GM19463 (cell line): ENCODE results near the gene DNAJC18.
"Not testable (repeated sequence)": the region's sequence is repeated elsewhere in the genome, so short reads cannot be mapped to it uniquely, and the experiment has no call there.

Experiments
- ATAC-seq: cut with Tn5 transposase; IDR thresholded peaks from one replicate; pipeline ENCODE4 v1.9.1; 2021; ENCODE audit warnings: mild to moderate bottlenecking, moderate library complexity; ENCODE audit not compliant: unreplicated experiment

Gene DNAJC18

DNA sequence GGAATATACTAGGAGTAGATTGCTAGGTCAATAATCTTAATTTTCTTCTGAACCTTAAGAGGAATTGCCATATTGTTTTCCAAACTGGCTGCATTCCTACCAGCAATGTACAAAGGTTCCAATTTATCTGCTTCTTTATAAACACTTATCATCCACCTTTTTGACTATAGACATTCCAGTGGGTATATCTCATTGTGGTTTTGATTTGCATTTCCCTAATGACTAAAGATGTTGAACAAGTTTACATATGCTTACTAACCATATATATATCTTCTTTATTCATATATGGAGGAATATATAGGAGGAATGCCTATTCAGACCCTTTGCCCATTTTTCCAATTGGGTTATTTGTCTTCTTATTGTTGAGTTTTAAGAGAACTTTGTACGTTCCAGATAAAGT is 7.6 kb downstream of the DNAJC18 start:
- ATAC-seq = no peak

DNA sequence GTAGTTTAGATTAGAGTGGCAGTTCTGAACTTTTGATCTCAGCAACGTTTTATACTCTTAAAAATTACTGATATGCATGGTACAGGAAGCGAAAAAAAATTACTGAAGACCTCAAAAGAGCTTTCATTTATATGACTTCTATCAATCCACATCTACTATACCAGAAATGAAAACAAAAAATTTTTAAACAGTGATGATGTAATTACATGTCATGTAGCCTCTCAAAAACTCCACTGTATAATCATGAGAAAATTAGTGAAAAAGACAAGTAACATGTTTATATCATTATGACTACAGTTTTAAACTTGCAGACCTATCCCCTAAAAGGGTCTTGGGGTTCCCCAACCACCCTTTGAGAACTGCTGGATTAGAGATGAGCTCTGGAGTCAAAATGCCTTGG is 9.3 kb downstream of the DNAJC18 start:
- no peak for ATAC-seq

DNA sequence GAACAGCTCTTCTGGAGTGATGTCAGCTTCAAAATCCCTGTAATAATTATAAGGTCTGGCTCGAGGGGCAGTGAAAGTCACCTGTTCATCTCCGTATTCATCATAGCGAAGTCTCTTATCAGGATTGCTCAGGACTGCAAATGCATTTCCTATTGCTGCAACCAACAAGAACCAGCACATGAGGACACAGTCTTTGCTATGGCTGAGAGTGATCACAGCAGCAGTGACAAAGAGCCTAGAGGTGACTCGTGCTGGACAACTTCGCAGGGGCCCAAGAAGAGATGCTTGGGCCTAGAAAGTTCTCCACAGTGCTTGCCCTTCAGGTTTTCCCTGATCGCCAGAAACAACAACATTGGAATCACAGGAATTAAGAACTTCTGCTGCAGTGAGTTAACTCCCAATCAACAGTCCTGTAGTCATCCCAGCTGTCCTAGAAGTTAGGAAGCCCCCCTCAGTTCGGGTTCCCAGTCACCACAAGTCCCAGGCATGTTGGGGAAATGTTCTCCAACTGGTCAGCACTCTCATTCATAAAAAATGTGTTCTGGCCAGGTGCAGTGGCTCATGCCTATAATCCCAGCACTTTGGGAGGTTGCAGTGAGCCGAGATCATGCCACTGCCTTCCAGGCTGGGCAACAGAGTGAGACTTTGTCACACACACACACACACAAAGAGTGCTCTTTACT is 13.0 kb downstream of the DNAJC18 start:
- ATAC-seq = no peak

GRCh38 chr5:139425497-139425896 is 13.8 kb downstream of the DNAJC18 start:
- ATAC-seq = no peak

DNA sequence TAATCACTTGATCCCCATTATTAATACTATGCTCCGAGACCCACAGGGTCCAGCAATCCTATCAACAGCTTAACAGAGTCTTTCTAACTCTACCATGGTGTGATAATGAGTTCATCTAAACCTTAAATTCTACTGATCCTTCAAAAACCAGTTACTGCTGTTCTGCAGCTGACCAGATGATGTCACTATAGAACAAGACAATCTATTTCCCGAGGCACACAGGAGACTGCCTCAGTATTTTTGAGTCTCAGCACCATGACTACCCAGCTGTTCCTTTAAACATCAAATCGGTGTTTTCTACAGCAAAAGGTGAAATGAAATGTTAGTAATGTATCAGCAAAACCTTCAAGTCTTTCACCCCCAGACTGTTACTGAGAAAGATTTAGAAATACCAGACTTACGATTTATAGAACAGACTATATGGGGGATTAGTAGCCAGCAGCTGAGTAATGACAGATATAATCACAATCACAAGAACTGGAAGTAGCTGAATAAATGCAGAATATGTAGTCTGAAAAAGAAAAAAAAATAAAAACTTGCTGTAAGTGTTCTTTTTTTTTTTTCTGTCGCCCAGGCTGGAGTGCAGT is 16.9 kb downstream of the DNAJC18 start:
- no peak for ATAC-seq

DNA sequence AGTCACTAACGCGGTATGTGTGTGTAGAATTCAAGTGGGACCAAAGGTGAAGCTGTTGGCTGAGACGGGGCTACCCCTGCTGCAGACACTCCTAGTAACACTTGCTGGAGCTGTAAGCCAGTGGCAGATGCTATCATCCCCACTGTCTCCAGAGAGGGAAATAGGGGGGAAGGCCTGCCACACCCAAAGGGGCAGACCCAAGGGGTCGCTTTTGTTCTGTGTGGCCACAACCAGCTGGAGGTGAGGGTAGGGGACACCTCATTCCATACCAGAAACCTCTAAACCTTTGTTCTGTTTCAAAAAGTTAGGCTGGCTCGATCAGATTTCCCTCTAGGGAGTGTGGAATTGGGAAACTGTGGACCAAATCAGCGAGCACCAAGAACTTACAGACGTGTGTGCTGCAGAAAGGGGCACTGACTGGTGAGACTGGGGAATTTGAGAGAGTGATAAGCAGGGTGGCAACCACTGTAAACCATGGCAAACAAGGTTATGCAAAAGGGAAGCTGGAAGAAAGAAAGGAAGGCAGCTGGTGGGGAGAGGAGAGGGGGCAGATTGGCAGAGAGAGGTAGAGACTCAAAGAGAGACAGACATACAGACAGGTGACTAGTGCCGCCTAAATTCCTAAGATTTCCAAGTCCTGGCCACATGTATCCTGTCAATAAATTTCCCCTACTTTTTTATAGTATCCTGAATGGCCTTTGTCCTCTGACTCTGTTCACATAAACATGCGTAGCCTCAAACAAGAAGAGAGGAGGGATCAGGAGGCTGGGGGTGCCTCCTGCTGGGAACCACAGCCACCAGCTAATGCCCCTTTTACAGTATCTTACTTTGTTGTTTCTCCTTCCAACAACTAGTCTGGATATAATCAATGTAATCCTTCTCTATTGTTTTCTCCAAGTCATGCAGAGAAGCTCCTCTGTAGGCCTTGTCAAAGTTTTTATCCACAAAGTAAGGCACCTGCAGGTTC is 19.8 kb downstream of the DNAJC18 start:
- ATAC-seq = no peak

DNA sequence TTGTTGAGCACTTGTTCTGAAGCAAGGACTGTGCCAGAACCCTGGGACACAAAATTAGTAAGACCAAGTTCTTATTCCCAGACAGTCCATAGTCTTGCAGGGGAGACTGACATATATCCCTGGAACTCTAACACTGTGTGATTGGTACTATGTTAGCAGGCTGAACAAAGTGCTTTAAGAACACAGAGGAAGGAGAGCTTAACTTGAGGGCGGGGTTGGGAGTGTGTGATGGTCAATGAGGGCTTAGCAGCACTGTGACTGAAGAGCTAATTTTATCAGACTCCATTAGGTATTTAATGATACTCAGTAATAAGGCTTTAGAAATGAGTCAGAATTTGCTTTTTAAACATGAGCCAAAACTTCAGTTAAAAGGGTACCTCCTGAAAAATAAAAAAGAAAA is 20.5 kb downstream of the DNAJC18 start:
- no peak for ATAC-seq

DNA sequence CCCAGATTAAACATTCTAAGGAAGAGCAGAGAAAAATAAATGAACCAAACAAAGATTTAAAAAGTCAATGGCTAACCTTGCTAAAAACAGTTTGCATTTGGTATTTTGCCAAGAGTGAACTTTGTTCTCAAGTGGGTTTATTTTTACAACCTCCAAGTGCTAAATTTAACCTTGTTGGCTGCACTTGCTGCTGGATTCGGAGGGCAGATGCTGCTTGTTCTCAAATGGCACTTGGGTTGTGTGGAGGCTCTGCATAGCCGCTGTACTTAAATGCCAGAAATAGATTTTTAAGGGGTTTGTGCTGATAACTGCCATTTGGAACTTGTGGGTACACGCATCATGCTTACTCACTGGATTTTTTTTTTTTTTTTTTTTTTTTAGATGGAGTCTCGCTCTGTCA is 22.1 kb downstream of the DNAJC18 start:
- no peak for ATAC-seq

DNA sequence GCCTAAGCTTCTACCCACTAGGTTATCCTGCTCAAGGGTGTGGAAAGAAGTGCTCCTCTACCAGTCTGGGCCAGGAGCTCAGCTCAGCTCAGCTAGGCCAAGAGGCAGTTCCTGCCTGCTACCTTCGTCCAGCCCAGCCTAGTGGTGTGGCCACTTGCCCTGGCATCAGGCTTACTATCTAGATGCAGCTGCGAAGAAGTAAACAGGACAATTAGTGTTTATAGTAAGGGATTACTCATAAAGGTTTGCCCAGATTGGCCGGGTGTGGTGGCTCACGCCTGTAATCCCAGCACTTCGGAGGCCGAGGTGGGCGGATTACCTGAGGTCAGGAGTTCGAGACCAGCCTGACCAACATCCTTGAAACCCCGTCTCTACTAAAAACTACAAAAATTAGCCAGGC is 22.7 kb downstream of the DNAJC18 start:
- ATAC-seq = no peak

DNA sequence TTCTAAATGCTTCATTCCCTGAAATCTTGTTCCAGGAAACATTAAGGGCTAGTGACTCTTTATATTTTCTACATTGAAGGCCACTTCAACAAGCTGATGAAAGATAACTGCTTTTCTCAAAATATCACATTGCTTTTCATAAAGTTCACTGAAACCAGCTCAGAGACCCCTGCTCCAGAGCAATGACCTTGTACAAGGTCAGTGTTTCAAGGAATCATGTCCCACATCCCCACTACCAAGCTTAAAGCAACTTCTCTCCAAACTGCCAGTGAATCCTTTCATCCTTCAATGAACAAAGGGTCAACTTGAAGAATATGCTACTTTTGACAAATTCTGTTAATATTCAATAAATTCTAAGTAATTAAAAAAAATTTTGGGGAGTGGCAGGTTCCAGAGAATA is 23.5 kb downstream of the DNAJC18 start:
- ATAC-seq = no peak

DNA sequence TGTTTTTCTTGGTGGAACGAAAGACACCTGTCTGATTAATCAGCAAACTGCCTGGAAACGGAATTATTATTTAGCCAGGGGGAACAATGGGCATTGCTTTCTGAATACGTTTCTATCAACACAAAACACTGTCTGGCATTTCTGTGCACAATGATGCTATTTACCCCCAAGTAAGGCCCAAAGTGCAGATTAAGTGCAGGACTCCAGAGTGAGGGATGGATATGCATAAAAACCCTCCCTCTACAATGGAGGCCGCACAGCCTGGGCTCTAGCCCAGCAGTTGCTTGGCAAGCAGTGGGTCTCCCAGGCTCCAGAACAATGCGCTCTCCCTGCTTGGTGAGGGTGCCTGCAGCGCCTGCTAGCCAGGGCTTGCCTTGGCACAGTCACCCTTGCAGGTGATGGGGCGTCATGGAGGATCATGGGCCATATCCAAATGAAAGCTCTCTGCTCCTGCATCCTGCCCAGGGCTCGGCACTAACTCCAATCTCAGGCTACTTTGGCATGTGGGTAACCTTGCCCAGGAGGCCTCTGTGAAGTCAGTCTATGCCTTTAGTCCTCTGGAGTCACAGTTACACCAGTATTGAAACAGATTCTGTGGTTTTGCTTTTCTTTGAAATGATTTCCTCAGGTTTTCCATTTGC is 24.0 kb downstream of the DNAJC18 start:
- ATAC-seq = no peak

DNA sequence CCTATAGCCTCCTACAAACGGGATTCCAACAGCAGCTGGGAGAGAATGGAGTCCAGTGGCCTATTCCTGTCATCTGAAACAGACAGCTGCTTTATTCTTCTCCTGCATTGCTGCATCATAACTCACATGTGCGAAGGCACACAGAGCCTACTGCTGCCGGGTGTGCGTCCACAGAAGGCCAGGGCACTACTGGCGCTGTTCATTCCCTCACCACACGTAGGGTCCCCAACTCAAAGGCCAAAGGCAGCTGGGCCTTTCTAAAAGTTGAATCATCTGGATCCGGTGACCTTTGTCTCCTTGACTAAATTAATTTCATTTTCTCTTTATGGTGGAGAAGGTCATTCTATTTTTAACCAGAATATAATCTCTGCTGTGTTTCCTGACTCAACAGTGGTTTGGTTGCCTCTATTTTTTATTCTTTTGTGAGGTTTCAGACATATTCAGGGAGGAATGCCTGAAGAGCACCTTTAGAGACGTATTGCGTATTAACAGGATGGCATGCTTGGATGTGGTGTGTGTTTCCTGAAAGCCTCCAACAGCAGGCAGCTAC is 24.7 kb downstream of the DNAJC18 start:
- ATAC-seq = no peak

DNA sequence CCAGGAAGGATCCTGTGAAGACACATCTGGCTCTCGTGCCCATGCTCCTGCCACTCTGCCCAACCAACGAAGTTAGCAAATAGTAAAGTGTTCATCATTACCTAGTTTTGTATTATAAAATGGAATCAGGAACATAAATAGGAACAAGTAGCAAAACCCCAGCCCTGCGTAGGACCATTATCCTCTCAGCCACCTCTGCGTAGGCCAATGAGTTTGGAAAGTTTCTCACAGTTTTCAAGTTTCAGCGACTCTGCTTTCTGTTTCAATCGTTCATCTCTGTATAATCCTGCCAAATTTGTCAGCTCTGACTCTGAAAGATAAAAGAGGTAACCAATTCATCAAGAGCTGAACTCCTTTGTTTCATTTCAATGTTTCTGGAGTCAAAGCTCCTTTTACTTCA is 25.4 kb downstream of the DNAJC18 start:
- ATAC-seq = peak; percentile 57

- no peak for ATAC-seq
Measured at GRCh38 chr5:139413153-139413552, 26.2 kb downstream of the DNAJC18 start.

GRCh38 chr5:139410993-139411828 is 28.1 kb downstream of the DNAJC18 start:
- ATAC-seq = no peak

- ATAC-seq = no peak
Measured at GRCh38 chr5:139410121-139410992, 29.0 kb downstream of the DNAJC18 start.

DNA sequence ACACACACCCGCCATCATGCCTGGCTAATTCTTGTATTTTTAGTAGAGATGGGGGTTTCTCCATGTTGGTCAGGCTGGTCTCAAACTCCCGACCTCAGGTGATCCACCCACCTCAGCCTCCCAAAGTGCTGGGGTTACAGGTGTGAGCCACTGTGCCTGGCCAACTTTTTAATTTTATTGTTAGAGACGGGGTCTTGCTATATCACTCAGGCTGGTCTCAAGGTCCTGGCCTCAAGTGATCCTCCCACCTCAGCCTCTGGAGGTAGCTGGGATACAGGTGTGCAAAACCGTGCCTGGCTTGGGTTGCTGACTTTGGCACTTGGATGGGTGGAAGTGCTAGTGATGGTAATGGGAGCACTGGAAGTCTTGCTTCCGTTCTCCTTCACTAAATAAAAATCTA is 30.2 kb downstream of the DNAJC18 start:
- ATAC-seq = not testable (repeated sequence)

DNA sequence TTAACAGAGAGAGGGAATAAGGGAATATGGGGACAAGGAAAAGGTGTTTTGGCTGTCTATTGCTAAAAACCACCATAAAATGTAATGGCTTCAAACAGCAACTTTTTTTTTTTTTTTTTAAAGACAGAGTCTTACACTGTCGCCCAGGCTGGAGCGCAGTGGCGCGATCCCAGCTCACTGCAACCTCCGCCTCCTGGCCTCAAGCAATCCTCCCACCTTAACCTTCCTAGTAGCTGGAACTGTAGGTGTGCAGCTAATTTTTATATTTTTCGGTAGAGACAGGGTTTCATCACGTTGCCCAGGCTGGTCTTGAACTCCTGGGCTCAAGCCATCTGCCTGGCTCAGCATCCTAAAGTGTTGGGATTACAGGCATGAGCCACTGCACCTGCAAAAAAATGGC is 31.1 kb downstream of the DNAJC18 start:
- no peak for ATAC-seq

GRCh38 chr5:139407517-139407916 is 31.8 kb downstream of the DNAJC18 start:
- no peak for ATAC-seq
